Stimulated activated CD4-positive, alpha-beta T cell treated with anti-CD3 and anti-CD28 coated beads, Interleukin-1b, Interleukin-23, amount 100 ng/mL, for 4 hours (primary cell): Measurements from ENCODE around the gene MYL11.
"Not testable (repeated sequence)": the region's sequence is repeated elsewhere in the genome, so short reads cannot be mapped to it uniquely, and the experiment has no call there.

Experiments
- DNase-seq, 2 donors: peaks; one replicate each; pipeline ENCODE4 v3.0.0-alpha.2; 2020; ENCODE audit warnings: low read depth in 2 of 2

Gene MYL11

GRCh38 chr16:30396627-30397026, 22.0 kb downstream of the MYL11 start:
- not testable (repeated sequence) for DNase-seq

GRCh38 chr16:30397056-30397455, 22.5 kb downstream of the MYL11 start:
- DNase-seq: no peak

DNA sequence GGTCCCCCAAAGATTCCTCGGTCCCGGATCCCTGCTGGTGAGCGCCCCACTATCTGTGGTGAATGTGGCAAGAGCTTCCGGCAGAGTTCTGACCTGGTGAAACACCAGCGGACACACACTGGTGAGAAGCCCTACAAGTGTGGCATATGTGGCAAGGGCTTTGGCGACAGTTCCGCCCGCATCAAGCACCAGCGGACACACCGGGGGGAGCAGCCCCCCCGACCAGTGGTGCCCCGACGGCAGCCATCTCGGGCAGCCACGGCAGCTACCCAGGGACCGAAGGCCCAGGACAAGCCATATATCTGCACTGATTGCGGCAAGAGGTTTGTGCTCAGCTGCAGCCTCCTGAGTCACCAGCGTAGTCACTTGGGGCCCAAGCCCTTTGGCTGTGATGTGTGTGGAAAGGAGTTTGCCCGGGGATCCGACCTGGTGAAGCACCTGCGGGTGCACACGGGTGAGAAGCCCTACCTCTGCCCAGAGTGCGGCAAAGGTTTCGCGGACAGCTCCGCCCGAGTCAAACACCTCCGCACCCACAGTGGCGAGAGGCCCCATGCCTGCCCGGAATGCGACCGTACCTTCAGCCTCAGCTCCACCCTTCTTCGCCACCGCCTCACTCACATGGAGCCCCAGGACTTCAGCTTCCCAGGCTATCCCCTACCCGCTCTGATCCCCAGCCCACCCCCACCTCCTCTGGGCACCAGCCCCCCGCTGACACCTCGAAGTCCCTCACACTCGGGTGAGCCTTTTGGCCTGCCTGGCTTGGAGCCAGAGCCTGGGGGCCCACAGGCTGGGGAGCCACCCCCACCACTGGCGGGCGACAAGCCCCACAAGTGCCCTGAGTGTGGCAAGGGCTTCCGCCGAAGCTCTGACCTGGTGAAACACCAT, 23.4 kb downstream of the MYL11 start:
- DNase-seq: no peak

DNA sequence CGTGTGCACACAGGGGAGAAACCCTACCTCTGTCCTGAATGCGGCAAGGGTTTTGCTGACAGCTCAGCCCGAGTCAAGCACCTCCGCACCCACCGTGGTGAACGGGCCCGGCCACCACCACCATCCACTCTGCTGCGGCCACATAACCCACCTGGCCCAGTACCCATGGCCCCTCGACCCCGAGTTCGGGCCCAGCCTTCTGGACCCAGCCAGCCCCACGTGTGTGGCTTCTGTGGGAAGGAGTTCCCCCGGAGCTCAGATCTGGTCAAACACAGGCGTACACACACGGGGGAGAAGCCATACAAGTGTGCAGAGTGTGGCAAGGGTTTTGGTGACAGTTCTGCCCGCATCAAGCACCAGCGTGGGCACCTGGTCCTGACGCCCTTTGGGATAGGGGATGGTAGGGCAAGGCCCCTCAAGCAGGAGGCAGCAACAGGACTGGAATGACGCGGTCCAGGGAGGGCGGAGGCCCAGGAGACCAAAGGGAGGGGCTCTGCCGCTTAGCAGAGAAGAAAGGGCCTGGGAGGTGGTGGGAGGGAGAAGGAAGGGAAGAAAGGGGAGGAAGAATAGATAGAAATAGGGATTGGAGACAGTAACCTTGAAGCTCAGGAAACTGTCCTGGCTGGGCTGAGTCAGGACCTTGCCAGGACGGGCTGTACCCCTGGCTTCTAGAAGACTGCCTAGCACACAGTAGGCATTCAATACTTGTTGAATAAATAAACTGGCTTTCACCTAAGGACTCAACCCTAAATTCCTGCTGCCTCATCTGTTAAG, 24.2 kb downstream of the MYL11 start:
- no peak for DNase-seq

- DNase-seq: no peak
Observed at GRCh38 chr16:30399435-30400186, 25.0 kb downstream of the MYL11 start.

GRCh38 chr16:30401768-30402425, 27.3 kb downstream of the MYL11 start:
- DNase-seq: no peak

GRCh38 chr16:30406795-30407101, 32.1 kb downstream of the MYL11 start:
- no peak for DNase-seq

DNA sequence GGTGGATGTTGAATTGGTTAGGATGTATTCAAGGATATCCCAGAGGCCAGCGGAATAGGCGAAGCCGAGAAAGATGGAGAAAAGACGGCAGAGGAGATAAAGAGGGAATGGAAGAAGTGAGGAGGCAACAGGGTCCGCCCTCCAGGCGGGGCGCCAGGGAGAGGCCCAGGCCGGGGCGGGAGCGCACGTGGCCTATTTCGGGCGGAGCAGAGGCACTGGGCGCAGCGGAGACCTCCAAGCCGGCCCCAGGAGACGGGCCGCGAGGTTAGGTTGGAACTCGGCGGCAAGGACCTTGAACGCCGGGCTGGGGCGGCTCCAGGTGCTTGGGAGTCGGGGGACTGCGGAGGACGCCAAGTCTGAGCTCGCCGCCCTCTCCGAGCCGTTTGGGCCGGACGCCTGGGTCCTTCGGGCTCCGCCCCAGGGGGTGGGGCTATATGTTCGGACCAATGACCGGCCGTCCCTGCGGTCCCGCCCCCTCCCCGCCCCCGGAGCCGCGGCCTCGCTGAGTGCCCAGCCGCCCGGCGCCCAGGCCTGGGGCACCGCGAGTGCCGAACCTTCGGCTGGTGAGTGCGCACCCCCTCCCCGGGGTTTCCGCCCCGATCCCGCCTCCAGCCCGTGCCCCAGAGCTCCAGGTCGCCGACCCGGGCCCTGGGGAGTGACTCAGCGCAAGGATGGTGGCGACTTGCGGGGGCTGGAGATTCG, 32.7 kb downstream of the MYL11 start, which contains the start of gene ZNF771:
ZNF771 (plus strand) TSS at position 505 of the 702 bp plus-strand sequence. CDS start 448 bp downstream, outside the sequence.
- DNase-seq: peak; percentile 82 to 97

DNA sequence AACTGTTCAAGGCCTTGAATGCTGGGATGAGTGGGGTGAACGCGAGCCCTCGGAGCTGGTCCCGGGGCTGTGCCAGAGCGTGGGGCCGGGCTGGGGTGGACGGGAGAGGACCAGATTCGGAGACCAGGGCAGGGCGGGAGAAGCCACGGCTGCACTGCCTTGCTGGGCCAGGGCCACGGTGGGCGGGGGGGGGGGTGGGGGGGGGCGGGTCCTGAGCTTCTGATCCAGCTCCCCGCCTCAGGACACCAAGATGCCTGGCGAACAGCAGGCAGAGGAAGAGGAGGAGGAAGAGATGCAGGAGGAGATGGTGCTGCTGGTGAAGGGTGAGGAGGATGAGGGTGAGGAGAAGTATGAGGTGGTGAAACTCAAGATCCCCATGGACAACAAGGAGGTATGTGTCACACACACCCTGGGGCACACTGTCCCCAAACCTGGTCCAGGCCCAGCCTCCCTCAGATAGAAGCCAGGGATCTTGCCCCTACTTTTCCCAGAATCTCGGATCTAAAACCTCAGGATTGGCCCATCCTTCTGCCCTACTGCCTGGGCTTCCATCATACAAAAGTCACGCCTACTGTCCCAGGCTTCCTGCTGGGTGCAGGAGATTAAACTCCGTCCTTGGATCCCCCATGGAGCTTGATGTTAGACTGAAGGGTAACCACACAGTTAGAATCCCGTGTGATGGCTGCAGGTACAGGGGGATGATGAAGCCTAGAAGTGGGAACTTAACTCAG, 33.4 kb downstream of the MYL11 start:
- no peak for DNase-seq

GRCh38 chr16:30409125-30410060, 34.8 kb downstream of the MYL11 start:
- peak; percentile 90 to 96 for DNase-seq

- no peak for DNase-seq
Observed at GRCh38 chr16:30413112-30413806, 38.7 kb downstream of the MYL11 start.

- no peak for DNase-seq
Observed at GRCh38 chr16:30414159-30414558, 39.6 kb downstream of the MYL11 start.

DNA sequence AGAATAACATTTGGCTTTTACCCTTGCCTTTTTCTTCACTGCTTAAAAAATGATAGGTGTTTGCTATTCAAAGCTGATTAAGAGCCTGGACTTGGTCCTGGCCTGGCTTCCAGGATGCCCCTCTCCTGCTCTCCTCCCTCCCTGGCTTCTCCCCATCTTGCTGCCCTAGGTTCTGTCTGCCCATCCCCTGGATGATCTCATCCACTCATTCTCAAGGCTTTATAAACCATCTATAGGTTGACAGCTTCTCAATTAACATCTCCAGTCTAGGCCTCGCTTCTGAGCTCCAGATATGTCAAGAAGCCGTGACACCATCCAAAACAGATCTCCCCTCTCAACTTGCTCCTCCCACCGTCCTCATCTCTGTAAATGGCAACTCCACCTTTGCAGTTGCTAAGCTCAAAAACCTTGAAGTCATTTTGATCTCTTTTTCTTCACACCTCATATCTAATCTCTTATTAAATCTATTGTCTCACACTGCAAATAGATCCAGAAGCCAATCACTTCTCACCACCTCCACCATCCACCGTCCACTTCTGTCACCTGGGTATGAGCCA, 41.5 kb downstream of the MYL11 start:
- DNase-seq: no peak

GRCh38 chr16:30416624-30417528, 42.3 kb downstream of the MYL11 start:
- DNase-seq: no peak

- DNase-seq: peak; percentile 81 to 82
Observed at GRCh38 chr16:30417529-30418349, 43.1 kb downstream of the MYL11 start.
